GM19099 (cell line): ENCODE results near the gene TSHZ2.

Experiments used
- POLR2A ChIP-seq: IDR thresholded peaks from 3 replicates; pipeline ENCODE4 v1.6.1; 2011; ENCODE audit warnings: low read depth; ENCODE audit not compliant: insufficient read length; ENCODE audit errors: extremely low read depth

Gene TSHZ2

GRCh38 chr20:53027089-53027488, 54.9 kb downstream of the TSHZ2 start:
- no peak for TF ChIP-seq POLR2A

GRCh38 chr20:53028337-53029007, 56.3 kb downstream of the TSHZ2 start:
- TF ChIP-seq POLR2A, result no peak

- TF ChIP-seq POLR2A, result no peak
These were observed 57.9 kb downstream of the TSHZ2 start for GRCh38 chr20:53030061-53030460.

- no peak for TF ChIP-seq POLR2A
These were observed 59.9 kb downstream of the TSHZ2 start for GRCh38 chr20:53032046-53032445.

GRCh38 chr20:53032478-53032932, 60.3 kb downstream of the TSHZ2 start:
- TF ChIP-seq POLR2A, result no peak

GRCh38 chr20:53033176-53033575, 61.0 kb downstream of the TSHZ2 start:
- TF ChIP-seq POLR2A, result no peak

- TF ChIP-seq POLR2A, result no peak
These were observed 62.7 kb downstream of the TSHZ2 start for GRCh38 chr20:53034899-53035298.

- no peak for TF ChIP-seq POLR2A
These were observed 64.8 kb downstream of the TSHZ2 start for GRCh38 chr20:53036992-53037391.

GRCh38 chr20:53037621-53038020, 65.5 kb downstream of the TSHZ2 start:
- no peak for TF ChIP-seq POLR2A

- TF ChIP-seq POLR2A, result no peak
These were observed 66.1 kb downstream of the TSHZ2 start for GRCh38 chr20:53038299-53038698.

GRCh38 chr20:53040693-53041589, 68.8 kb downstream of the TSHZ2 start:
- TF ChIP-seq POLR2A, result no peak

GRCh38 chr20:53042521-53042920, 70.4 kb downstream of the TSHZ2 start:
- no peak for TF ChIP-seq POLR2A

- TF ChIP-seq POLR2A, result no peak
These were observed 72.1 kb downstream of the TSHZ2 start for GRCh38 chr20:53044296-53044695.

GRCh38 chr20:53045941-53046340, 73.8 kb downstream of the TSHZ2 start:
- TF ChIP-seq POLR2A, result no peak

- no peak for TF ChIP-seq POLR2A
These were observed 75.0 kb downstream of the TSHZ2 start for GRCh38 chr20:53047203-53047602.

- no peak for TF ChIP-seq POLR2A
These were observed 76.2 kb downstream of the TSHZ2 start for GRCh38 chr20:53048387-53048786.
